NCI-H146 treated with DMSO at 0.1 percent for 48 hours (cell line): ENCODE data around the gene HHIP.

Experiments used
- DNase-seq: peaks from one replicate; lab custom pipeline; 2025; ENCODE audit not compliant: unreplicated experiment; lab: John Stamatoyannopoulos, UW

The HHIP gene

GRCh38 chr4:144703494-144703893, 57.5 kb downstream of the HHIP start:
- no peak for DNase-seq

- DNase-seq, result no peak
Observed at GRCh38 chr4:144705601-144706590, 59.9 kb downstream of the HHIP start.

DNA sequence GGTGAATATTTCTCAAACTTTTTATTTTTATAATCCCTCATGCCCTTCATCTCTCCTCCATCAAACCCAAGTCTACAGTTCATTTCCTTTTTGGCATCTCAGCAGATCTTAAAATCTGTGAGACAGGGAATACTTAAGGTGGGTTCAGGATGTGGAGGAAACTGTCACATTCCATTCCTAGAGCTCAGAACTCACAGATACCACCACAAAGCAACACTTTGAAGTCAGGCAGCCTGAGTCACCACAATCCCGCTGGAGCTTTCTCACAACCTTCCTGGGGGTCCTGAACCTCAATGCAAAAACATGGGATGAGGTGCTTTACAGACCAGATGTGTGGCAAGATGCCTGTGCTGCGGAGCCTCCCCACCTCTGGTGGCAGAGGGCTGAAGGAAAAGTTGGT, 63.2 kb downstream of the HHIP start:
- no peak for DNase-seq

GRCh38 chr4:144709793-144710525, 64.0 kb downstream of the HHIP start:
- DNase-seq, result peak; percentile 8

DNA sequence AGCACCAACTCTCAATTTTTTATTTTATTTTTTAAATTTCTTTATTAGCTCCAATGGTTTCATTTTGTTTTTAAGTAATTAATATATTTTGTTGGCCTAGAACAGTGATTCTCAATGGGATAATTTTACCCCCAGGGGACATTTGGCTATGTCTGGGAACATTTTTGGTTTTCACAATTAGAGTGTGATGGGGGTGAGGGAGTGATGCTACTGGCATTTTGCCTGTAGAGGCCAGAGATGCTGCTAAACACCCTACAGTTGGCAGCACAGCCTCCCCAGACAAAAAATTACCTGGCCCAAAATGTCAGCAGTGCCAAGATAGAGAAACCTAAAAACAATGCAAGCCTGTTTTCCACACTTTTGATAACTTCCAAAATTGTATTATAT, 64.6 kb downstream of the HHIP start:
- DNase-seq, result no peak

DNA sequence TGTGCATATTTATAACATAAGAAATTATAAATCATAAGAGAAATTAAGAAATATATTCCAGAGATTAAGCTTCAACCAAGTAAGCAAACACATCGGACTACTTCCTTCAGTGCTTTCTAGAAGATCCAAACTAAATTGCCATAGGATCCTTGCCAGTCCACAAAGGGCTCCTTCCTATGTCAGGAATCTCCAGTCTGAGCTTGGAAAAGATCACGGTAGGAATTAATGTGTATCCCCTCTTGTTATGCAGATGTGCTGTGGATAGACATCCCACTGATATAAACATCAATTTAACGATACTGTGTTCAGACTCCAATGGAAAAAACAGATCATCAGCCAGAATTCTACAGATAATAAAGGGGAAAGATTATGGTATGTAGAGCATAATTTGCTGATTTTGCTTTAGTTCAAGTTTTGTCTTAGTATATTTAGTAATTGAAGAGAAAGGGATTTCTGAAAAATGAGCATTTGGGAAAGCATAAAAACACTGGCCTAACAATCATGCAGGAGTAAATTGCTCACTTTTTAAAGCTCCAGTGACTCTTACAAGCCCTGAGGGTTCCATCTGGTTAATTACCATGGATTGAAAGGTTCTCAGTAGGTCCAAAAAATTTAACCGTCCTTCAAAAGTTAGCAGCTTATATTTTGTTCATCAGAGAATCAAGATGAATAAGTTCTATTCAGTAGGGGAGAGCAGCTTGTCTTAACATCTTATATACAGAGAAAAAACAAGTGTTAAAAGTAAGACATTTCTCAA, 65.9 kb downstream of the HHIP start:
- DNase-seq, result no peak

GRCh38 chr4:144712775-144713174, 66.8 kb downstream of the HHIP start:
- DNase-seq, result peak; percentile 55

DNA sequence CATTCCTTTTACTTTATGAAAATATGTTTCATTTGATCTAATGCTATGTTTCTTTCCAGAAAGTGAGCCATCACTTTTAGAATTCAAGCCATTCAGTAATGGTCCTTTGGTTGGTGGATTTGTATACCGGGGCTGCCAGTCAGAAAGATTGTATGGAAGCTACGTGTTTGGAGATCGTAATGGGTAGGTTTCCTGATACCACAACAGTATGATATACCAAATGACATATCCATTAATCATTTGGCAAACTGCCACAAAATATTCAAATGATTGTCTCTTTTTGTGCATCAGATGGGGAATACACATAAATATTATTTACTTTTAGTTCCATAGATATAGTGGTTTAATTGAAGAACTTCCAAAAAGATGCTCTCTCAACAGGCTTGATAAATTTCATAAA, 68.2 kb downstream of the HHIP start:
- no peak for DNase-seq

- no peak for DNase-seq
Observed at GRCh38 chr4:144715230-144715629, 69.3 kb downstream of the HHIP start.

GRCh38 chr4:144716778-144717177, 70.8 kb downstream of the HHIP start:
- no peak for DNase-seq

DNA sequence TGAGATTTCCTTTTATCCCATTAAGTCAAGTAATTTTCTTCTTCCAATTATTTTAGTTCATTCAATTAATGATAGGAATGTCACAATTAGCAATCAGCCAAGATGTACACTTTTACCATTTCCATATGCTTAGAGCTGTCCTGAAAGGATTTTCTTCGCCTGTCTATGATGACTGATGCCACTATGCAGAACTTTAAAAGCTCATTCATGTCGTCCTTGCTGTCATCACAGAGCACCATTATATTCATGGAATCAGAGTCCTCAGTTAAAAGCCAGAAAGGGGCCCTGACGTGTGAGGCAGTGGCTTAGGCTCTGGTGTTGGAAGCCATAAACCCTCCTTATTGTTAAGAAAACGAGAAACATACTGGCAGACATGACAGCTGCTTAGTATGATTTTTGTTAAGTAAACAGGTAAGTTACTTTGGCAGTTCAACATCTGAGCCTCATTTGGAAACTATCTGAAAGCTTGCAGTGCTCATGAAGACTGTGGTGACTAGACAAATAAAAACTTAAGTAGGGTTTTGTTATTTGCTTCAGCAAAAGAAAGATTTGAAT, 73.1 kb downstream of the HHIP start:
- no peak for DNase-seq

- DNase-seq, result no peak
Observed at GRCh38 chr4:144720491-144720890, 74.5 kb downstream of the HHIP start.

DNA sequence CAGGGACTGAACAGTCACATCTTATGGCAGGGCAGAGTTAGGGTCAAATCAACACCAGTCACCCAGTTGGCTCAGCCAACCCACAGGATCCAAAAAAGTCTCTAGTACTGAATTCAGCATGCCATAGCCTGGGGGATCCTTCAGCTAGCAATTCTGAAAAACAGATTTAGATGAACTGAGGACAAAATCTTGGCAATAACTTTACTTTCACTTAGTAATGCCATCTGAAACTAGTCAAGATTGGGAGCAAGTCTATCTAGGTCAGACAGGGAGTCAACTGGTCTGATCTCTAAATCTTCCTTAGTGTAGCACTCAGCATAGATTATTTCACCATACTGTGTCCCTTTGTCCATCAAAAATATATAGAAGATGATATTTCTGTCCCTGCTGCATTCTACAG, 76.0 kb downstream of the HHIP start:
- no peak for DNase-seq

- no peak for DNase-seq
Observed at GRCh38 chr4:144723471-144723870, 77.5 kb downstream of the HHIP start.

DNA sequence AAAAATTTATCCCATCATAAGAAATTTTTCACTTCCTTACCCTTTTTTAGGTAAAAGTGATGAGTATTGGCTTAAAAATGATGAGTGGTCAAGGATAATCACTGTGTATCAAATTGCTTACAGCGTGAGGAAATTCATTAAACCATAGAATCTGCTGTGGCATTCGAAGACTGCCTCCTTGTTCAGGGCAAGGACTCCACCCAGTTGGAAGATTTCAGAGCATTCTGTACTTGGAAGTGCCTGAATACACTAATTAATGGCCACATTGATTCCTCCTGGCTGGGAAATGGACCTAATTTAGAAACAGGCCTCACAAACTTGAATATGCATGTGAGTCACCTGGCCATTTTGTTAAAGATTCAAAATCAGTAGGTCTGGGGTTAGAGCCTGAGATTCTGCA, 83.2 kb downstream of the HHIP start:
- no peak for DNase-seq

GRCh38 chr4:144732584-144733428, 86.8 kb downstream of the HHIP start:
- no peak for DNase-seq

DNA sequence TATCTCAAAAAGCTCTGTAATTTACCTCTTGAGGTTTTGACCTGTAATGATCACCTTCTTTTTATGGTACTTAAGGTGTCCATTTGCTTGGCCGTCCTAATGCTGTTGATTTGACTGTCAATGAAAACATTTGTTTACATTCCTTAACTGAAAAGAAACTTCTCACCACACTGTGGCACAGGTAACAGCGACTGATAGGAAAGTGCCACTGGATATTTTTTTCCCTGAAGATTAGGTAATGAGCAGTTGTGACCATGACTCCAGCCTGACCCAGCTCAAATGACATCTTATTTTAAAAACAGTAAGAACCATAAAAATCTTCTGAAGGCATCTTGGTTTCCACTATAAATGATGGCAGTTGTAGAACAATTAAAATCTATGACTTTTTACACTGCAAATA, 87.6 kb downstream of the HHIP start:
- DNase-seq, result no peak

GRCh38 chr4:144734522-144734921, 88.6 kb downstream of the HHIP start:
- no peak for DNase-seq

DNA sequence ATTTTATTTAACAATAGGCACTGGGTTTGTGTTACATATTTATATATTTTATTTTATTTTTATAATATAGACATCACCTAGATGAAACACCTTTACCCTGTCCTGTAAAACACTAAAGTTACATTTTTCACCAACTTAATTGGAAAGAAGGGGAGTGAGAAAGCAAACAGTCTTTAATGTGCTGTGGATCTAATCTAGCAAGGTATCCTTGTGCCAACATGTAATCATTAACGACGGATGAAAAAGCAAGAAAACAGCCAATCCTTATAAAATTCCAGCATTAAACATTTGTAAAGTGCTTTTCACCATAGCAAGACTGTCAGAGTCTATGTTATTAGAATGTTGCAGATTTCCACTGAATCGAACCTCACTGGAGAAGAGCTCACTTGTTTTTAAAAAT, 92.7 kb downstream of the HHIP start:
- DNase-seq, result no peak

- no peak for DNase-seq
Observed at GRCh38 chr4:144739511-144740033, 93.6 kb downstream of the HHIP start.
